Ascending aorta (tissue), 2 donors: ENCODE measurements around the gene IL11. TPM values are rescaled to one million over a fixed set of nuclear protein-coding genes. Genes with fewer than 3 reads are reported as not detected.
"Not testable (repeated sequence)": the region's sequence is repeated elsewhere in the genome, so short reads cannot be mapped to it uniquely, and the experiment has no call there.

Experiments used
- DNase-seq, 2 donors: peaks; one replicate each; pipeline ENCODE4 v3.0.0-alpha.2; 2019; ENCODE audit warnings: low spot score in 2 of 2
- H3K27ac ChIP-seq, 2 donors: fragments of 200-600 bp; sonication (generic); one replicate each; pipeline ENCODE4 v1.5.1; 2016 to 2017; ENCODE audit warnings: mild to moderate bottlenecking in 1 of 2
- H3K27me3 ChIP-seq: fragments of 200-600 bp; sonication (generic); one replicate; pipeline ENCODE4 v1.5.1; 2017
- H3K36me3 ChIP-seq, 2 donors: fragments of 200-600 bp; sonication (generic); one replicate each; pipeline ENCODE4 v1.5.1; 2016
- H3K4me1 ChIP-seq, 2 donors: fragments of 200-600 bp; sonication (generic); one replicate each; pipeline ENCODE4 v1.5.1; 2016 to 2017; ENCODE audit warnings: mild to moderate bottlenecking in 1 of 2
- H3K4me3 ChIP-seq, 2 donors: fragments of 200-600 bp; sonication (generic); one replicate each; pipeline ENCODE4 v1.5.1; 2016 to 2017; ENCODE audit warnings: mild to moderate bottlenecking in 1 of 2
- H3K9me3 ChIP-seq, 2 donors: fragments of 200-600 bp; sonication (generic); one replicate each; pipeline ENCODE4 v1.5.1; 2016
- CTCF ChIP-seq, 3 experiments: fragments of 200-600 bp in 2 of 3; fragments of 450-650 bp in 1 of 3; sonication (generic) in 2 of 3; IDR thresholded peaks; one replicate each; pipeline ENCODE4 v1.5.1; 2016 to 2019; ENCODE audit warnings: antibody characterized with exemption in 3 of 3, mild to moderate bottlenecking in 1 of 3, moderate library complexity in 1 of 3
- intact Hi-C: fragments of 100-400 bp; cut with DNase I; formaldehyde crosslinking; loops from one replicate; pipeline ENCODE4 v1.15.1; 2023
- total RNA-seq: library from RNA; depleted of rRNA; stranded (reverse); fragments of >200 nt; gene quantifications from one replicate; pipeline ENCODE4 v1.1.0, GENCODE V29; 2016

The IL11 gene
- not detected for total RNA-seq

- Histone ChIP-seq H3K4me3 (peak within 1 kb of the TSS; percentile 43 to 50), H3K9me3 (no peaks in the 10 kb centered on the region), H3K27ac (no peak within 1 kb of the TSS), H3K27me3 (peaks cover 14% of the 10 kb centered on the region), H3K4me1 (peaks cover 0 to 5% of the 10 kb centered on the region in 2 donors), H3K36me3 (no peaks in the 10 kb centered on the region)
- TF ChIP-seq CTCF (IDR thresholded peaks at IDR 0.05), result no peak
- intact Hi-C loops, result no loop called here
- DNase-seq, result no peak
Observed at GRCh38 chr19:55370305-55370988, at the start of gene IL11. TSS of gene IL11 (minus strand) at chr19:55370463. CDS start at chr19:55370310, 153 bp downstream.

GRCh38 chr19:55419624-55420236 lies 49.5 kb upstream of the IL11 start:
- TF ChIP-seq CTCF (IDR thresholded peaks at IDR 0.05), result no peak
- DNase-seq, result no peak
- Histone ChIP-seq H3K9me3 (no peaks in the 10 kb centered on the region), H3K27ac (no peak overlapping the region), H3K4me3 (no peak overlapping the region), H3K4me1 (no peaks in the 10 kb centered on the region), H3K27me3 (no peaks in the 10 kb centered on the region), H3K36me3 (no peaks in the 10 kb centered on the region)
- intact Hi-C loops, result loop anchor here (5.0 kb wide), 1 partner anchor 277 kb away; no protein-coding TSS in a partner anchor

- DNase-seq, result no peak
- Histone ChIP-seq H3K27ac (no peak overlapping the region), H3K4me1 (no peaks in the 10 kb centered on the region), H3K36me3 (no peaks in the 10 kb centered on the region), H3K9me3 (no peaks in the 10 kb centered on the region), H3K4me3 (no peak overlapping the region), H3K27me3 (no peaks in the 10 kb centered on the region)
- intact Hi-C loops, result loop anchor here (5.0 kb wide), 1 partner anchor 277 kb away; no protein-coding TSS in a partner anchor
- no peak for TF ChIP-seq CTCF (IDR thresholded peaks at IDR 0.05)
Observed at GRCh38 chr19:55419103-55419502, 48.8 kb upstream of the IL11 start.

- intact Hi-C loops, result loop anchor here (5.0 kb wide), 1 partner anchor 276 kb away; no protein-coding TSS in a partner anchor
- Histone ChIP-seq H3K4me3 (no peak overlapping the region), H3K4me1 (no peaks in the 10 kb centered on the region), H3K9me3 (no peaks in the 10 kb centered on the region), H3K27ac (no peak overlapping the region), H3K36me3 (no peaks in the 10 kb centered on the region), H3K27me3 (no peaks in the 10 kb centered on the region)
- peak; percentile 38 to 56 (median 42) for TF ChIP-seq CTCF (IDR thresholded peaks at IDR 0.05)
- DNase-seq, result no peak
Observed at GRCh38 chr19:55418185-55418584, 47.9 kb upstream of the IL11 start.

- Histone ChIP-seq H3K4me1 (peaks cover 11 to 13% of the 10 kb centered on the region in 2 donors), H3K4me3 (no peak overlapping the region), H3K27me3 (no peaks in the 10 kb centered on the region), H3K27ac (no peak overlapping the region), H3K36me3 (no peaks in the 10 kb centered on the region), H3K9me3 (no peaks in the 10 kb centered on the region)
- intact Hi-C loops, result no loop called here
- no peak for DNase-seq
- no peak for TF ChIP-seq CTCF (IDR thresholded peaks at IDR 0.05)
Observed at GRCh38 chr19:55410168-55410567, 39.9 kb upstream of the IL11 start.

- not testable (repeated sequence) for DNase-seq, H3K9me3 ChIP-seq, H3K4me3 ChIP-seq, H3K36me3 ChIP-seq, H3K27ac ChIP-seq, H3K27me3 ChIP-seq
- H3K4me1 ChIP-seq, result peaks cover 11 to 13% of the 10 kb centered on the region in 2 donors
- intact Hi-C loops, result loop anchor here (2.0 to 10.0 kb wide), 6 partner anchors 68 to 1542 kb away; partner anchors contain the start of genes LENG9, MYADM, PPP1R12C and ZNF628
Observed at GRCh38 chr19:55409179-55409578, 38.9 kb upstream of the IL11 start.
